SK-N-SH treated with all-trans-retinoic acid at 6 μM for 48 hours (cell line): ENCODE measurements around the gene FYCO1.

Experiments
- ATAC-seq: fragments of 200-7000 bp; cut with Tn5 transposase; 3 replicates; pipeline ENCODE4 v1.9.1; 2020; ENCODE audit warnings: mild to moderate bottlenecking, moderate library complexity
- ARNTL ChIP-seq: fragments of 450-650 bp; formaldehyde crosslinking; IDR thresholded peaks from 2 replicates; pipeline ENCODE4 v1.5.0; 2020; ENCODE audit warnings: low read depth, mild to moderate bottlenecking, moderate library complexity, borderline replicate concordance
- BACH2 ChIP-seq: fragments of 250-450 bp; sonication (Bioruptor Pico); IDR thresholded peaks from 2 replicates; pipeline ENCODE4 v1.9.0; 2021; ENCODE audit warnings: mild to moderate bottlenecking, borderline replicate concordance
- CREB5 ChIP-seq: fragments of 250-450 bp; sonication (Bioruptor Pico); IDR thresholded peaks from 2 replicates; pipeline ENCODE4 v1.5.1; 2020; ENCODE audit warnings: low read depth, mild to moderate bottlenecking, moderate library complexity
- CSDC2 ChIP-seq: fragments of 250-450 bp; sonication (Bioruptor Pico); IDR thresholded peaks from 2 replicates; pipeline ENCODE4 v1.5.0; 2020; ENCODE audit warnings: mild to moderate bottlenecking, moderate library complexity
- CSRNP3 ChIP-seq: fragments of 250-450 bp; sonication (Bioruptor Pico); IDR thresholded peaks from 2 replicates; pipeline ENCODE4 v1.5.1; 2021; ENCODE audit warnings: mild to moderate bottlenecking, moderate library complexity
- ESRRG ChIP-seq: fragments of 250-450 bp; sonication (Bioruptor Pico); IDR thresholded peaks from 2 replicates; pipeline ENCODE4 v1.6.1; 2021; ENCODE audit warnings: mild to moderate bottlenecking
- GLIS3 ChIP-seq: fragments of 250-450 bp; sonication (Bioruptor Pico); IDR thresholded peaks from 2 replicates; pipeline ENCODE4 v1.5.0; 2020; ENCODE audit warnings: mild to moderate bottlenecking, moderate library complexity
- ISL1 ChIP-seq: fragments of 250-450 bp; sonication (Bioruptor Pico); IDR thresholded peaks from 2 replicates; pipeline ENCODE4 v2.1.2; 2022; ENCODE audit warnings: mild to moderate bottlenecking, moderate library complexity
- OSR1 ChIP-seq: fragments of 250-450 bp; sonication (Bioruptor Pico); IDR thresholded peaks from 2 replicates; pipeline ENCODE4 v1.8.0; 2022; ENCODE audit warnings: moderate library complexity, mild to moderate bottlenecking, inconsistent platforms
- PATZ1 ChIP-seq: fragments of 250-450 bp; sonication (Bioruptor Pico); IDR thresholded peaks from 2 replicates; pipeline ENCODE4 v1.8.0; 2020; ENCODE audit warnings: mild to moderate bottlenecking, moderate library complexity, borderline replicate concordance
- PPARA ChIP-seq: fragments of 250-450 bp; sonication (Bioruptor Pico); IDR thresholded peaks from 2 replicates; pipeline ENCODE4 v1.5.0; 2020; ENCODE audit warnings: mild to moderate bottlenecking, borderline replicate concordance
- RARB ChIP-seq: fragments of 250-450 bp; sonication (Bioruptor Pico); IDR thresholded peaks from 2 replicates; pipeline ENCODE4 v1.8.0; 2021; ENCODE audit warnings: mild to moderate bottlenecking, moderate library complexity
- SNAI2 ChIP-seq: fragments of 250-450 bp; sonication (Bioruptor Pico); IDR thresholded peaks from 2 replicates; pipeline ENCODE4 v1.5.0; 2020; ENCODE audit warnings: mild to moderate bottlenecking, moderate library complexity
- TCF4 ChIP-seq: fragments of 250-450 bp; sonication (Bioruptor Pico); IDR thresholded peaks from 2 replicates; pipeline ENCODE4 v1.8.0; 2021; ENCODE audit warnings: mild to moderate bottlenecking, moderate library complexity, borderline replicate concordance
- TSHZ2 ChIP-seq: fragments of 250-450 bp; sonication (Bioruptor Pico); IDR thresholded peaks from 2 replicates; pipeline ENCODE4 v1.5.0; 2020; ENCODE audit warnings: mild to moderate bottlenecking, moderate library complexity
- ZC3H10 ChIP-seq: fragments of 250-450 bp; sonication (Bioruptor Pico); IDR thresholded peaks from 2 replicates; pipeline ENCODE4 v1.5.1; 2021; ENCODE audit warnings: mild to moderate bottlenecking, moderate library complexity
- ZFP3 ChIP-seq: fragments of 250-450 bp; sonication (Bioruptor Pico); IDR thresholded peaks from 2 replicates; pipeline ENCODE4 v1.5.0; 2020; ENCODE audit warnings: mild to moderate bottlenecking, moderate library complexity
- ZFP30 ChIP-seq: fragments of 450-650 bp; formaldehyde crosslinking; IDR thresholded peaks from 2 replicates; pipeline ENCODE4 v1.5.0; 2022; ENCODE audit warnings: mild to moderate bottlenecking, moderate library complexity
- ZNF565 ChIP-seq: fragments of 450-650 bp; formaldehyde crosslinking; conservative IDR thresholded peaks from 2 replicates; pipeline ENCODE4 v1.5.0; 2020; ENCODE audit warnings: low read depth, mild to moderate bottlenecking, moderate library complexity
- ZNF70 ChIP-seq: fragments of 450-650 bp; formaldehyde crosslinking; IDR thresholded peaks from 2 replicates; pipeline ENCODE4 v1.5.0; 2020; ENCODE audit warnings: mild to moderate bottlenecking, moderate library complexity
- ZNF8 ChIP-seq: fragments of 450-650 bp; formaldehyde crosslinking; IDR thresholded peaks from 2 replicates; pipeline ENCODE4 v1.5.0; 2020; ENCODE audit warnings: mild to moderate bottlenecking, moderate library complexity
- TF ChIP-seq, protein P1 (sequence below): fragments of 250-450 bp; sonication (Bioruptor Pico); IDR thresholded peaks from 2 replicates; pipeline ENCODE4 v1.8.0; 2021; ENCODE audit warnings: low read depth, mild to moderate bottlenecking, moderate library complexity, borderline replicate concordance

FYCO1 gene

DNA sequence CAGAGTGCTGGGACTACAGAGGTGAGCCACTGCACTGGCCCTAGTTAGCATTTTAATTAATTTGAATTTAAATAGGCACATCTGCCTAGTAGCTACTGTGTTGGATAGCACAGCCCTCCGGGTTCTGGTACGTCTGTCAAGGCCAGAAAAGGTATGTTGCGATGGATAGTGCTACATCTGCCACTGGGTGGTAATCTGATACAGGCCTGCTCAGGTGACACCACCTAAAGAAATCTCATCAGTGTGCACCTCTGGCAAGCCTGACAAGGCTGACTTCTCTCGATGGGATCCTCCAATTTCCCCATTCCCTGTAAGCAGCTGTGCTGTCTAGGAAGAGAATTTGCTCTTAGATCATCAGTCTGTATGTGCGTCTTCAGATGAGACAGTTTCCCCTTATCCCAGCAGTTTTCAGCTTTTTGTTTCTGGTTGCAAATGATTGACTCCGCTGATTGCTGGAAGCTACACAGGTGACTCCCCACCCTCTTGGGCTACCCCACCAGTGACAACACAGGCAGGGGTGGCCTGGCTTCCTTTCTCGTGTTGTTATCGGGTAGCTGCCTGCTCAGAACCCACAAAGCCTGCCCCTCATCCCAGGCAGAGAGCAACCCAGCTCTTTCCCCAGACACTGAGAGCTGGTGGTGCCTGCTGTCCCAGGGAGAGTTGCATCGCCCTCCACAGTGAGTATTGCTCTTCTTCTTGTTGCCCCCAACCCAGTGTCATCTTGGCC is 109.5 kb downstream of the FYCO1 start, which contains the start of gene CCR9:
Gene CCR9 (plus strand): TSS at position 565 of the 727 bp plus-strand sequence. CDS start 8,391 bp downstream, outside the sequence.
- ATAC-seq = no peak

DNA sequence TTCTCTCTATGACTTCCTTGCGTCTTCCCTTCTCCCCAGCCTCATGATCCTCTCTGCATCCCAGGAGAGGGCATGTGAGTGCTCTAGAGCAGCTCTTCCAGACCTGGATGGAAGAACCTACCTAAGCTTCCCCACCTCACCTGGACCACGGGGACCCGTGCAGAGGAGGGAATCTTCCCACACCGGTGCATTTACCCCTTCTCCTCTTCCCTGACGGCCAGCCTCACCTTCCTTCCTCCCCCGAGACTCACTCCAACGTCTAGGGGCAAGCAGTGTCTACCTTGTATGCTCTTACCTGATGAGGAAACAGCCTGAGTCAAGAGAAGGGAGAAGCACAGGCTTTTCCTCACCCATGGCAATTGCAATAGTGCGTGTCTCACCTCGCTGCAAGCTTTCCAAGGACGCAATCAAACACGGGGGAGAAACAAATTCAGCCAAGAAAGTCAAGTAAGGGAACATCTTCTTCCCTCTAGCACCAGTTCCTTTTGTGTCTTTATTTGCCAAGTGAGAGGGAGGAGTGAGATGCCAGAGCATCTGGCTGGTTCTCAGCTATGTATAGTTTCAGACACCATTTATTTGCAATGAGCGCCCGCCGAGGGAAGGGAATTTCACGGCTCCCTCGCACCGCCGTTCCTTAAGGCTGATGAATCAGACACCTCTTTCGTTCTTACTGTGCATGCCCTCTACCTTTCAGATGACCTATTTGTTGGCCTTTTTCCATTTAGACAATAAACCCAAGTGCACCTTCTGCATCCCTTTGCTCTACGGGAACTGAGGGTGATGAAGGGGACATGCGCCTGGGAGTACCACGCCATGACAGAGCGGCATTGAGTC is 111.0 kb downstream of the FYCO1 start:
- no peak for ATAC-seq
- TF ChIP-seq ESRRG (no peak), RARB (no peak), ARNTL (CRISPR knock-in tag) (no peak), OSR1 (no peak), ZNF565 (CRISPR knock-in tag) (no peak), BACH2 (CRISPR knock-in tag) (no peak), TSHZ2 (CRISPR knock-in tag) (no peak), ZNF70 (CRISPR knock-in tag) (no peak), ZFP3 (no peak), ZFP30 (CRISPR knock-in tag) (no peak), ZNF8 (CRISPR knock-in tag) (no peak), TCF4 (CRISPR knock-in tag) (no peak), SNAI2 (CRISPR knock-in tag) (no peak), GLIS3 (CRISPR knock-in tag) (no peak)
- TF ChIP-seq, protein P1, sequence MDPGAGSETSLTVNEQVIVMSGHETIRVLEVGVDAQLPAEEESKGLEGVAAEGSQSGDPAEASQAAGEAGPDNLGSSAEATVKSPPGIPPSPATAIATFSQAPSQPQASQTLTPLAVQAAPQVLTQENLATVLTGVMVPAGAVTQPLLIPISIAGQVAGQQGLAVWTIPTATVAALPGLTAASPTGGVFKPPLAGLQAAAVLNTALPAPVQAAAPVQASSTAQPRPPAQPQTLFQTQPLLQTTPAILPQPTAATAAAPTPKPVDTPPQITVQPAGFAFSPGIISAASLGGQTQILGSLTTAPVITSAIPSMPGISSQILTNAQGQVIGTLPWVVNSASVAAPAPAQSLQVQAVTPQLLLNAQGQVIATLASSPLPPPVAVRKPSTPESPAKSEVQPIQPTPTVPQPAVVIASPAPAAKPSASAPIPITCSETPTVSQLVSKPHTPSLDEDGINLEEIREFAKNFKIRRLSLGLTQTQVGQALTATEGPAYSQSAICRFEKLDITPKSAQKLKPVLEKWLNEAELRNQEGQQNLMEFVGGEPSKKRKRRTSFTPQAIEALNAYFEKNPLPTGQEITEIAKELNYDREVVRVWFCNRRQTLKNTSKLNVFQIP (CRISPR knock-in tag) = no peak

More for the DNA sequence above, 109.5 kb downstream of the FYCO1 start, which contains the start of gene CCR9:
- TF ChIP-seq GLIS3 (CRISPR knock-in tag) = no peak
- no peak for TF ChIP-seq ZC3H10 (CRISPR knock-in tag)
- no peak for TF ChIP-seq BACH2 (CRISPR knock-in tag)
- no peak for TF ChIP-seq OSR1
- TF ChIP-seq ZFP30 (CRISPR knock-in tag) = no peak
- TF ChIP-seq CSDC2 = no peak
- TF ChIP-seq TCF4 (CRISPR knock-in tag) = no peak
- no peak for TF ChIP-seq RARB

- ATAC-seq = no peak
- no peak for TF ChIP-seq ZNF8 (CRISPR knock-in tag)
- TF ChIP-seq PATZ1 (CRISPR knock-in tag) = no peak
- no peak for TF ChIP-seq ZNF565 (CRISPR knock-in tag)
- TF ChIP-seq CSRNP3 (CRISPR knock-in tag) = no peak
- no peak for TF ChIP-seq BACH2 (CRISPR knock-in tag)
- no peak for TF ChIP-seq TCF4 (CRISPR knock-in tag)
- TF ChIP-seq RARB = no peak
- TF ChIP-seq ISL1 = no peak
- no peak for TF ChIP-seq ZC3H10 (CRISPR knock-in tag)
- TF ChIP-seq CREB5 (CRISPR knock-in tag) = no peak
- no peak for TF ChIP-seq ZFP3
- TF ChIP-seq CSDC2 = no peak
- no peak for TF ChIP-seq ZNF70 (CRISPR knock-in tag)
- TF ChIP-seq PPARA = no peak
- TF ChIP-seq, protein P1 (CRISPR knock-in tag) = no peak
- no peak for TF ChIP-seq OSR1
These were observed 114.3 kb downstream of the FYCO1 start for GRCh38 chr3:45881078-45882022.
